Measurements from ENCODE around the gene IGHMBP2.

IGHMBP2 gene

GRCh38 chr11:68890490-68891231 lies 13.0 kb upstream of the IGHMBP2 start:
- DNase-seq = no peak

- DNase-seq = no peak
These were observed 12.2 kb upstream of the IGHMBP2 start for GRCh38 chr11:68891351-68891948.

- DNase-seq = no peak
These were observed 11.1 kb upstream of the IGHMBP2 start for GRCh38 chr11:68892576-68892975.

GRCh38 chr11:68893282-68893681 lies 10.4 kb upstream of the IGHMBP2 start:
- DNase-seq = no peak

GRCh38 chr11:68896171-68896959 lies 7.3 kb upstream of the IGHMBP2 start:
- no peak for DNase-seq

GRCh38 chr11:68897441-68897840 lies 6.2 kb upstream of the IGHMBP2 start:
- no peak for DNase-seq

- DNase-seq = no peak
These were observed 2.8 kb upstream of the IGHMBP2 start for GRCh38 chr11:68900835-68901381.

GRCh38 chr11:68904248-68904847 lies 657 bp downstream of the IGHMBP2 start:
- DNase-seq = peak; percentile 55 to 75 (median 57)

- no peak for DNase-seq
These were observed 2.0 kb downstream of the IGHMBP2 start for GRCh38 chr11:68905421-68906360.

- no peak for DNase-seq
These were observed 4.6 kb downstream of the IGHMBP2 start for GRCh38 chr11:68908273-68908672.

- peak in 1 of 3 donors; percentile 13 for DNase-seq
These were observed 7.3 kb downstream of the IGHMBP2 start for GRCh38 chr11:68910965-68911364.

- DNase-seq = no peak
These were observed 8.0 kb downstream of the IGHMBP2 start for GRCh38 chr11:68911731-68912130.

- DNase-seq = no peak
These were observed 8.6 kb downstream of the IGHMBP2 start for GRCh38 chr11:68912254-68912653.

GRCh38 chr11:68913188-68913587 lies 9.5 kb downstream of the IGHMBP2 start:
- DNase-seq = no peak

- DNase-seq = no peak
These were observed 11.1 kb downstream of the IGHMBP2 start for GRCh38 chr11:68914761-68915160.

GRCh38 chr11:68916439-68916838 lies 12.7 kb downstream of the IGHMBP2 start:
- no peak for DNase-seq

GRCh38 chr11:68923614-68924013 lies 19.9 kb downstream of the IGHMBP2 start:
- no peak for DNase-seq

GRCh38 chr11:68924073-68924925 lies 20.6 kb downstream of the IGHMBP2 start:
- DNase-seq = no peak

GRCh38 chr11:68925611-68926010 lies 21.9 kb downstream of the IGHMBP2 start:
- DNase-seq = no peak

- peak; percentile 79 to 86 (median 83) for DNase-seq
These were observed 23.8 kb downstream of the IGHMBP2 start for GRCh38 chr11:68927280-68928135.

Data from suppressor macrophage treated with lipopolysaccharide for 1 hour (primary cell).